ENCODE data around the gene LDLRAD4.

The LDLRAD4 gene

GRCh38 chr18:13354402-13354801 is 135.8 kb downstream of the LDLRAD4 start:
- no peak for TF ChIP-seq CTCF (IDR thresholded peaks at IDR 0.05; ENCODE audit: low read depth, low read length)
- H3K4me3 ChIP-seq (ENCODE audit: low read depth, low read length): no peak overlapping the region

GRCh38 chr18:13356032-13356431 is 137.5 kb downstream of the LDLRAD4 start:
- H3K4me3 ChIP-seq (ENCODE audit: low read depth, low read length): no peak overlapping the region
- no peak for TF ChIP-seq CTCF (IDR thresholded peaks at IDR 0.05; ENCODE audit: low read depth, low read length)

- no peak overlapping the region for H3K4me3 ChIP-seq (ENCODE audit: low read depth, low read length)
- TF ChIP-seq CTCF (IDR thresholded peaks at IDR 0.05; ENCODE audit: low read depth, low read length): no peak
Observed at GRCh38 chr18:13357289-13357688, 138.7 kb downstream of the LDLRAD4 start.

GRCh38 chr18:13359210-13359609 is 140.7 kb downstream of the LDLRAD4 start:
- no peak overlapping the region for H3K4me3 ChIP-seq (ENCODE audit: low read depth, low read length)
- TF ChIP-seq CTCF (IDR thresholded peaks at IDR 0.05; ENCODE audit: low read depth, low read length): no peak

GRCh38 chr18:13361431-13361830 is 142.9 kb downstream of the LDLRAD4 start:
- no peak for TF ChIP-seq CTCF (IDR thresholded peaks at IDR 0.05; ENCODE audit: low read depth, low read length)
- no peak overlapping the region for H3K4me3 ChIP-seq (ENCODE audit: low read depth, low read length)

- no peak for TF ChIP-seq CTCF (IDR thresholded peaks at IDR 0.05; ENCODE audit: low read depth, low read length)
- H3K4me3 ChIP-seq (ENCODE audit: low read depth, low read length): no peak overlapping the region
Observed at GRCh38 chr18:13362051-13362450, 143.5 kb downstream of the LDLRAD4 start.

- no peak for TF ChIP-seq CTCF (IDR thresholded peaks at IDR 0.05; ENCODE audit: low read depth, low read length)
- H3K4me3 ChIP-seq (ENCODE audit: low read depth, low read length): no peak overlapping the region
Observed at GRCh38 chr18:13362607-13363006, 144.0 kb downstream of the LDLRAD4 start.
